Endothelial cell of umbilical vein (primary cell): ENCODE data around the gene LRRK2. TPM values are rescaled to one million over a fixed set of nuclear protein-coding genes. Genes with fewer than 3 reads are reported as not detected.

ENCODE experiments used
- BruUV-seq: library from RNA; stranded (reverse); fragments of 400-500 nt; replicated peaks from 2 replicates; lab custom pipeline; 2021; lab: Mats Ljungman, UMichigan
- CTCF ChIA-PET: fragments of 300-600, 350-600 bp; sonication (Branson Sonifier 250); formaldehyde crosslinking; loops from one replicate; lab custom pipeline; 2021; ENCODE audit warnings: antibody characterized with exemption, inconsistent platforms; lab: Charles Lee
- POLR2A ChIA-PET: fragments of 300-600, 350-600 bp; sonication (Branson Sonifier 250); formaldehyde crosslinking; loops from one replicate; lab custom pipeline; 2021; ENCODE audit warnings: antibody characterized with exemption, inconsistent platforms; lab: Charles Lee
- DNase-seq: peaks from one replicate; pipeline ENCODE4 v3.0.0-alpha.2; 2011; ENCODE audit warnings: low read depth, low spot score
- FAIRE-seq: peaks from 2 replicates; lab custom pipeline; 2011; peaks lifted over from hg19 to GRCh38; lab: Jason Lieb, UNC
- H2AFZ ChIP-seq: 2 replicates; pipeline ENCODE4 v1.6.0; 2012; ENCODE audit warnings: low read depth, low read length, control low read depth, inconsistent platforms
- H3K27ac ChIP-seq: 2 replicates; pipeline ENCODE4 v1.5.1; 2011; ENCODE audit warnings: low read depth, mild to moderate bottlenecking, control low read depth, low read length, moderate library complexity; ENCODE audit not compliant: insufficient read depth
- H3K27me3 ChIP-seq, 2 experiments: 2 replicates each; pipeline versions ENCODE4 v1.6.0 to v1.6.1; 2011; ENCODE audit warnings: low read length in 2 of 2, mixed read lengths in 1 of 2; ENCODE audit not compliant: control insufficient read depth in 2 of 2, insufficient read depth in 2 of 2
- H3K36me3 ChIP-seq, 2 experiments: 2 replicates in 1 of 2; 3 replicates in 1 of 2; pipeline ENCODE4 v1.5.1; 2011; ENCODE audit warnings: low read length in 2 of 2, mild to moderate bottlenecking in 1 of 2, moderate library complexity in 1 of 2; ENCODE audit not compliant: control insufficient read depth in 2 of 2, insufficient read depth in 2 of 2; ENCODE audit errors: extremely low read depth in 1 of 2
- H3K4me1 ChIP-seq: 3 replicates; pipeline ENCODE4 v1.5.1; 2011; ENCODE audit warnings: mild to moderate bottlenecking, low read length; ENCODE audit not compliant: control insufficient read depth, insufficient read depth; ENCODE audit errors: extremely low read depth
- H3K4me2 ChIP-seq: 2 replicates; pipeline ENCODE4 v1.6.1; 2011; ENCODE audit warnings: low read length, control low read depth, mixed read lengths; ENCODE audit not compliant: insufficient read depth
- H3K4me3 ChIP-seq, 3 experiments: fragments of 200-600 bp in 1 of 3; sonication (generic), shearing (Covaris generic) in 1 of 3; replicated peaks in 1 of 3; 2 replicates each; pipeline ENCODE4 v1.5.1; 2011 to 2016; ENCODE audit warnings: control low read depth in 3 of 3, low read length in 3 of 3, mild to moderate bottlenecking in 2 of 3, inconsistent platforms in 1 of 3, low read depth in 1 of 3, moderate library complexity in 1 of 3; ENCODE audit not compliant: insufficient read depth in 1 of 3
- H3K79me2 ChIP-seq: 2 replicates; pipeline ENCODE4 v1.6.0; 2012; ENCODE audit warnings: low read length, inconsistent platforms; ENCODE audit not compliant: control insufficient read depth, insufficient read depth
- H3K9ac ChIP-seq: replicated peaks from 2 replicates; pipeline ENCODE3; 2011; ENCODE audit warnings: low read length, control low read depth; ENCODE audit not compliant: insufficient read depth; ENCODE audit errors: extremely low read depth
- H3K9me1 ChIP-seq: replicated peaks from 3 replicates; pipeline ENCODE4 v1.6.0; 2011; ENCODE audit warnings: mild to moderate bottlenecking, low read length; ENCODE audit not compliant: control insufficient read depth, insufficient read depth; ENCODE audit errors: extremely low read depth
- H3K9me3 ChIP-seq: replicated peaks from 2 replicates; pipeline ENCODE4 v1.5.1; 2012; ENCODE audit warnings: low read length, inconsistent platforms; ENCODE audit not compliant: control insufficient read depth, insufficient read depth
- H4K20me1 ChIP-seq: replicated peaks from 2 replicates; pipeline ENCODE3; 2011; ENCODE audit warnings: mild to moderate bottlenecking, low read length; ENCODE audit not compliant: control insufficient read depth, insufficient read depth; ENCODE audit errors: extremely low read depth
- CTCF ChIP-seq, 2 donors: IDR thresholded peaks; 1 replicate in 1 of 2; 2 replicates in 1 of 2; pipeline ENCODE4 v1.5.1; 2011; ENCODE audit warnings: low read length in 2 of 2, mild to moderate bottlenecking in 2 of 2, moderate library complexity in 2 of 2, control low read depth in 1 of 2, inconsistent platforms in 1 of 2, low read depth in 1 of 2; ENCODE audit not compliant: insufficient read depth in 1 of 2; ENCODE audit errors: extremely low read depth in 1 of 2
- EZH2 ChIP-seq: IDR thresholded peaks from 2 replicates; pipeline ENCODE4 v1.6.1; 2012; ENCODE audit warnings: borderline replicate concordance, low read depth, mild to moderate bottlenecking, moderate library complexity, low read length, inconsistent platforms; ENCODE audit not compliant: severe bottlenecking
- FOS ChIP-seq: IDR thresholded peaks from 2 replicates; pipeline ENCODE4 v1.6.1; 2011; ENCODE audit warnings: mild to moderate bottlenecking, low read length, moderate library complexity, borderline replicate concordance; ENCODE audit not compliant: insufficient read depth
- GATA2 ChIP-seq: IDR thresholded peaks from 2 replicates; pipeline ENCODE4 v1.7.0; 2011; ENCODE audit warnings: low read depth, mild to moderate bottlenecking, moderate library complexity, mixed read lengths, low read length; ENCODE audit not compliant: insufficient read length, insufficient read depth
- JUN ChIP-seq: IDR thresholded peaks from 2 replicates; pipeline ENCODE4 v1.6.1; 2011; ENCODE audit warnings: borderline replicate concordance, low read depth; ENCODE audit not compliant: insufficient read length, insufficient read depth
- MAX ChIP-seq: IDR thresholded peaks from 2 replicates; pipeline ENCODE4 v1.6.1; 2011; ENCODE audit not compliant: insufficient read depth, insufficient read length
- MYC ChIP-seq: IDR thresholded peaks from one replicate; pipeline ENCODE4 v1.6.1; 2011; ENCODE audit warnings: mild to moderate bottlenecking, low read depth, low read length
- POLR2A ChIP-seq: IDR thresholded peaks from 2 replicates; pipeline ENCODE4 v1.6.1; 2012; ENCODE audit warnings: low read depth, mild to moderate bottlenecking, control low read depth, low read length
- POLR2AphosphoS5 ChIP-seq: IDR thresholded peaks from 2 replicates; pipeline ENCODE4 v1.6.1; 2012; ENCODE audit warnings: low read depth, mild to moderate bottlenecking, control low read depth, low read length, moderate library complexity; ENCODE audit not compliant: insufficient read depth
- dilution Hi-C: fragments of 300-500 bp; cut with MboI; formaldehyde crosslinking; loops from one replicate; pipeline ENCODE4 v1.15.0; 2019; ENCODE audit warnings: low sequenced_read_pairs; ENCODE audit not compliant: extremely low pct_ligation_motif_present
- intact Hi-C: fragments of 100-400 bp; cut with micrococcal nuclease; formaldehyde crosslinking; loops from one replicate; pipeline ENCODE4 v1.10.0; 2022
- polyA plus RNA-seq, 4 experiments: library from polyadenylated mRNA; depleted of rRNA in 3 of 4; stranded (reverse) in 3 of 4; unstranded in 1 of 4; fragments of >200 nt; gene quantifications; 2 replicates each; pipeline versions ENCODE4 v1.2.1 to v1.2.3, GENCODE V29; 2011 to 2012; ENCODE audit warnings: missing spikeins in 1 of 4
- total RNA-seq: library from RNA; stranded (reverse); gene quantifications from 2 replicates; pipeline ENCODE4 v1.2.3, GENCODE V29; 2021

The LRRK2 gene
- total and polyA plus RNA-seq, 2 donors (not counting 3 experiments of a cell fraction or from before 2014, with no cell fraction given): 0.26 to 2.2 TPM

GRCh38 chr12:40194846-40195245 lies 30.0 kb upstream of the LRRK2 start:
- peaks cover 3% of the 10 kb centered on the region for H3K9me1 ChIP-seq
- peaks cover 7% of the 10 kb centered on the region for H3K4me1 ChIP-seq
- H3K27ac ChIP-seq: no peak overlapping the region
- H3K36me3 ChIP-seq: no peaks in the 10 kb centered on the region
- no peak for DNase-seq
- H3K79me2 ChIP-seq: no peaks in the 10 kb centered on the region
- H3K9ac ChIP-seq: no peak overlapping the region
- H2AFZ ChIP-seq: no peak overlapping the region
- CTCF ChIA-PET: no interaction called here
- no peaks in the 10 kb centered on the region for H3K27me3 ChIP-seq
- FAIRE-seq: no peak
- dilution Hi-C loops (no loop called here), intact Hi-C loops (no loop called here)
- H3K4me3 ChIP-seq: no peak overlapping the region
- no peaks in the 10 kb centered on the region for H3K9me3 ChIP-seq
- POLR2A ChIA-PET: no interaction called here
- no peak for TF ChIP-seq MYC
- TF ChIP-seq POLR2AphosphoS5: no peak
- no peak for TF ChIP-seq MAX
- TF ChIP-seq FOS: no peak
- no peak for TF ChIP-seq GATA2
- no peak for TF ChIP-seq POLR2A
- no peak for TF ChIP-seq CTCF (IDR thresholded peaks at IDR 0.05; ENCODE audit: extremely low read depth in 1 of 2, insufficient read depth in 1 of 2, low read depth in 1 of 2, low read length in 2 of 2)
- no peak for TF ChIP-seq JUN
- no peak for TF ChIP-seq EZH2
- BruUV-seq: no TSS peak
- no peaks in the 10 kb centered on the region for H4K20me1 ChIP-seq
- no peak overlapping the region for H3K4me2 ChIP-seq
